Measurements from ENCODE around the gene DHRS4.
"Not testable (repeated sequence)": the region's sequence is repeated elsewhere in the genome, so short reads cannot be mapped to it uniquely, and the experiment has no call there.

The DHRS4 gene

DNA sequence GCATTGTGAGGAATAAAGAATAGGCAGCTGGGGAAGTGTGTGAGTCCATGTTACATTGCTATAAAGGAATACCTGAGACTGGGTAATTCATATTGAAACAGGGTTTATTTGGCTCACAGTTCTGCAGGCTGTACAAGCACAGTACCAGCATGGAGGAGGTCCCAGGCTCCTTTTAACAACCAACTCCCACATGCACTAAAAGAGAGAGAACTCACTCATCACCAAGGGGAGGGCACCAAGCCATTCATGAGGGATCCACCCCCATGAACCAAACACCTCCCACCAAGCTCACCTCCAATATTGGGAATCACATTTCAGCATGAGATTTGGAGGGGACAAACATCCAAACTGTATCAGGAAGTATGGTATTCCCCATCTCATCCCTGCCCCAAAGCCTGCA is 11.9 kb upstream of the DHRS4 start:
- DNase-seq: no peak

DNA sequence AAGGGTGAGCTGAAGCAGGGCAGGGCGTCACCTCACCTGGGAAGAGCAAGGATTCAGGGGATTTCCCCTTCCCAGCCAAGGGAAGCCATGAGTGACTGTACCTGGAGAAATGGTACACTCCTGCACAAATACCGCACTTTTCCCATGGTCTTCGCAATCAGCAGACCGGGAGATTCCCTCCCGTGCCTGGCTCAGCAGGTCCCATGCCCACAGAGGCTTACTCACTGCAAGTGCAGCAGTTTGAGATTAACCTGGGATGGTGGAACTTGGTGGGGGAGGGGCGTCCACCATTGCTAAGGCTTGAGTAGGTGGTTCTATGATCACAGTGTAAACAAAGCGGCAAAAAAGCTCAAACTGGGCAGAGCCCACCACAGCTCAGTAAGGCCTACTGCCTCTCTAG is 11.0 kb upstream of the DHRS4 start:
- no peak for DNase-seq

DNA sequence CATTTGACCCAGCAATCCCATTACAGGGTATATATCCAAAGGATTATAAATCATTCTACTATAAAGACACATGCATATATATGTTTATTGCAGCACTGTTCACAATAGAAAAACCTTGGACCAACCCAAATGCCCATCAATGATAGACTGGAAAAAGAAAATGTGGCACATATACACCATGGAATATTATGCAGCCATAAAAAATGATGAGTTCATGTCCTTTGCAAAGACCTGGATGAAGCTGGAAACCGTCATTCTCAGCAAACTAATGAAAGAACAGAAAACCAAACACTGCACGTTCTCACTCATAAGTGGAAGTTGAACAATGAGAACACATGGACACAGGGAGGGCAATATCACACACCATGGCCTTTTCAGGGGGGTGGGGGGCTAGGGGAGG is 4.5 kb upstream of the DHRS4 start:
- not testable (repeated sequence) for DNase-seq

DNA sequence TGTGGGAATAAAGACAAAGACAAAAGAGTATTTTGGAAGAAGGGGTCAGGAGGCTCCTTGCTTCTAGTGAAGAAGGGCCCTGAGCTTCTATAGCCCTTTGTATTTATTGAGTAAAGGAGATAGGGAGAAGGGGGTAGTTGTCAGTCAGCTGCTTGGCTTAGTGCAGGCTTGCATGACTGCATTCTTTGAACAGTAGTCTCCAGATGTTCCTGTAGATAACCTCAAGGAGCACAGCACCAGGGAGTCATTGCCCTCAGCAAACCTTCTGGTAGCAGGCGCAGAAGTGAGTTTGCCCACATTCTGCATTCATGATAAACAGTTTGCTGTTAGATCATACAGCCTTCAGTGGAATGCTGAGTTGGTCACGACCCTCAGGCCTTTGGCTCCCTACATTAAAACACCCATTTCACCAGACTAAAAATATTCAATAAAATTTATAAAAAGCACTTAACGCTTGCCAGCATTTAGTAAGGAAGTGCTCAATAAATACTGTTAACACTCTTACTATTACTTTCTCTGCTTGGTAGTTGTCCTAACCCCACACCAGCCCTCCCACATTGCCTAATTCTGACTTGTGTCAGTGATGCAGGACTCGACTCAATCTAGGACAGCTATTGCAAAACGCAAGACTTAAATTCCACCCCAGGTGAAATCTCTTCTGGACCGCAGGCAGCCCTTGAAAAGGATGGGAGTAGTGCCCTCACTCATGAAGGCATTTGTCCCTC is 3.0 kb upstream of the DHRS4 start:
- DNase-seq: no peak

DNA sequence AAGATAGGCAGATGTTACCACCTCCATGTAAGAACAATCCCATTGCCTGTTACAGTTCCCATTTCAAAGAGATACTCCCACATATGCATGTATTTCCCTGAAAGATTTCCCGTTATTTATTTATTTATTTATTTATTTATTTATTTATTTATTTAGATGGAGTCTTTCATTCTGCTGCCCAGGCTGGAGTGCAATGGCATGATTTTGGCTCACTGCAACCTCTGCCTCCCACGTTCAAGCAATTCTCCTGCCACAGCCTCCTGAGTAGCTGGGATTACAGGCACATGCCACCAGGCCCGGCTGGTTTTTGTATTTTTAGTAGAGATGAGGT is 2.5 kb upstream of the DHRS4 start:
- not testable (repeated sequence) for DNase-seq

DNA sequence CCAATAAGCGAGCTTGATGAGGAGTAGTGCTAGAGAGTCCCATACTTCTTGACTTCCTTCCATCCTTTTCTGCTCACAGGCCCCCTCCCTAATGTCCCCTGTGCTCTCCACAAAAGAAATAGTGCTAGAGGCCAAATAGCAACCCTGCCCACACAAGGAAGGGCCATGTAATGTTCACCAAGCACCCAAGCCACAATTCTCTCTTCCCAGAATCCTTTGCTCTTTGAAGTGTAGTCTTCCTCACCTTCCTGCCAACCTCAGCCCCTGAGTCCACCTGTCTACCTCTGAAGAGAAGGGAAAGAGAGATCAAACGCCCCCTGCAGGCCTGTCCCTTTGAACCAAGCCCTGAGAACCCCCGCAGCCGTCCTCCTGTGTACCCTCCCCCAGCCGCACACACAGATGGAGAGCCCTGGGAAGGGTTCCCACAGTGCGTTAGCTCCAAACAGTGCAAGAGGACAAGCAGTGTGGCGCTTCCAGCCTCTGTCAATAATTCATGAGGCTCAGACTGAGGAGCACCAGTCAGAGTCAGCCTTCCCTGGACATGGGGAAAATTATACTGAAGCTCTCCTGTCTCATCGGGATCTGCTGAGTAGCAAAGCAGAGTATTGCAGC is 1.9 kb upstream of the DHRS4 start:
- no peak for DNase-seq

DNA sequence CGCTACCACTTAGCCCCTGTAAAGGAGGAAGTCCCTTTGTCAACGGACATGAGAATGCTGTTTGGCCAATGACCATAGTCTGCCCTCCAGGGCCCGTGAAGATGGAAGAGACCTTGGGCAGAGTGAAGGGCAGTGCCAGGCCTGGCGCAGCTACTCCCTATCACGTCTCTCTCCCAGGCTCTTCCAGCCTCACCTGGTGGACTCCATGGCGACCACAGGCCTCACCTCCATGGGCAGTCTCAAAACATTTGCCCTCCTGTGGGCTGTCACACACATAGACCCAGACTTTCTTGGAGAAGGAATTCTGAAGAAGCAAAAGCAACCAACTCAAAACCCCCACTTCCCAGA is 480 bp upstream of the DHRS4 start:
- not testable (repeated sequence) for DNase-seq

DNA sequence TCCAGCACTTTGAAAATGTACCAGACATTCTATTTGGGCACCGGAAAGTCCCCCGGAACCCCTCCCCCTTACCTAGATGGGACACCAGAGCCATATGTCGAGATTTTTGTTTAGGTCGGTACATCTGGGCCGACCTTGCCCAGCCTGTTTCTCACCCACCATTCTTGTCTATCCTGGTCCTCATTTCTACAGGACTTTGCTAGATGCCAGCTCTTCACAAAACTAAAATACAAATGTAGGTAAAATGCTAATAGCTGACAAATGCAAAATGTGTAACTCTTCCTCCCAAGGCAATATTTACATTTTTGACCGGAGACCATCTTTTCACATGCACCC is 677 bp downstream of the DHRS4 start:
- DNase-seq: not testable (repeated sequence)

DNA sequence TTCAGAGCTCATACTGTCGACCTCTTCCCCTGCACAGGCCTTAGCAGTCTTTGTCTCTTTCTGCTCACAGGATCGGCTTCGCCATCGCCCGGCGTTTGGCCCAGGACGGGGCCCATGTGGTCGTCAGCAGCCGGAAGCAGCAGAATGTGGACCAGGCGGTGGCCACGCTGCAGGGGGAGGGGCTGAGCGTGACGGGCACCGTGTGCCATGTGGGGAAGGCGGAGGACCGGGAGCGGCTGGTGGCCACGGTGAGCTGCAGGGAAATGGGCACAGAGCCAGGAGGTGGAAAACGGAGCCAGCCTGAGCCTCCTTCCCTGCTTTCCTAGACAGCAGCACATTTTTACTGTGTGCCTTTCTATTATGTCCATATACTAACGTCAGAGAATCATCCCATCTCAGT is 1.4 kb downstream of the DHRS4 start:
- not testable (repeated sequence) for DNase-seq

DNA sequence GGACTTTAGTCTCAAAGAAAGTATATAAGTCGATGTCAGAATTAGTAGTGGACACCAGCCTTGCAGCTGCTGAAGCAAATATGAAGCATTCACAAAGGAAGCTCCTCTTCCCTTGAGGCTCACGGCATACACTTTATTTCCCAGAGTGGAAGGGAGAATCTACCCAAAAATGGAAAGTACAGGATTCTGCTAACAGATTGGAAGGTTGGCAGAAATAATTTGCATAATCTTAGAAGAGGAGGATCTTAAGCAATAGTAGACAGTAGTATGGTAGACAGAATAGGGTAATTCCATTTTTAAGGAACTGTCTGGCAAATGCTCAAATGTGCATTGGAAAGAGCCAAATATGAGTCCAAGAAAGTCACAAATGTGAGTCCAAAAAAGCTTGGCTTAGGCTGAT is 2.2 kb downstream of the DHRS4 start:
- DNase-seq: not testable (repeated sequence)

DNA sequence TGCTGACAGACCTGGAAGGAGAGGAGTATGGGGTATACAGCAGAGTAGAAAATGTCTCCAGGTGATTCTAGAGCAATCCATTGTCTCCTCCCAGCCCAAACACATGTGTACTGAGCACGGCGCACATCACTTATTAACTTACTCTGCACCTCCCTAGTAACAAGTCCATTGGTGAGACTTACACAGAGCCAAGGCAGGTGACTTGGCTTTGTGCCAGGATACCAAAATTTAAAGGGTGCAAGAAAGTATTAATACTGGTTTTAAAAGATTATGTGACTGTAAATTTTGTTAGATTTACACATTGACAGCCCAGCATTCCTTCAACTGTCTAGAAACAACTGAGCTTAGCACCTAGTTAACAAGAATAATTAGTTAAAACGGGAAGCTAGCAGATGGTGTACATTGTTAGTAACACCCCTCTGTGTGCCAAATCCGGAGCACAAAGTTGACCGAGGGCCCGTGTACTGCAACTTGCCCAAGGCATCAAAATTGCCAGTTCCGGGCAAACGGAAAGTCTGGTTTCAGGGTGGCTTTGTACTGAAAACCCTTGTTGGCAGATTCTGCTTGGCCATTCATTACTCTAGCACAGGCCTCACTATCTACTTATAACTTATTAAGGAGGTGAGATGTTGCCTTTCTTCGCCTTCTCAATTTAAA is 4.5 kb downstream of the DHRS4 start:
- DNase-seq: not testable (repeated sequence)

DNA sequence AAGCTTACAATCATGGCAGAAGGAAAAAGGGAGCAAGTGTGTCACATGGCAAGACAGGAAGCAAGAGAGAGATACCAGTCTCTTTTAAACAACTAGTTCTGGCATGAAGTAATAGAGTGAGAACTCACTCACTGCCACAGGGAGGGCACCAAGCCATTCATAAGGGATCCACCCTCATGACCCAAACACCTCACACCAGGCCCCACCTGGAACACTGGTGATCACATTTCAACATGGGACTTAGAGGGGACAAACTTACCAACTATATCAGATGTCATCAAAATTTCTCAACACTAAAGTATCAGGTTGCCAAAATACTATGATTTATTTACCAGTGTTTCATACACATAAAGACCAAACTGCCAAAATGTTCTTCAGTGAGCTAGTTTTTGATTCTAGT is 7.3 kb downstream of the DHRS4 start:
- not testable (repeated sequence) for DNase-seq

DNA sequence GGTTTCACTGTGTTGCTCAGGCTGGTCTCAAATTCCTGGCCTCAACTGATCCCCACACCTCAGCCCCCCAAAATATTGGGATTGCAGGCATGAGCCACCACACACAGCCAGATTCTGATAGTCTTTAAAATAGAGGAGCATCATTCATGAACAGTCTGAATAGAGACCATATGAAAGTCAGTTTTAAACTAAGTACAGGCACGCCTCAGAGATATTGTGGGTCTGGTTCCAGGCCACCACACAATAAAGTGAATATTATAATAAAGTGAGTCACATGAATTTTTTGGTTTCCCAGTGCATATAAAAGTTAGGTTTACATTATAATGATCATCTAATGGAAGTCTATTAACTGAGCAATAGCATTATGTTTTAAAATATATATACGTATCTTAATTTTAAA is 8.1 kb downstream of the DHRS4 start:
- not testable (repeated sequence) for DNase-seq

DNA sequence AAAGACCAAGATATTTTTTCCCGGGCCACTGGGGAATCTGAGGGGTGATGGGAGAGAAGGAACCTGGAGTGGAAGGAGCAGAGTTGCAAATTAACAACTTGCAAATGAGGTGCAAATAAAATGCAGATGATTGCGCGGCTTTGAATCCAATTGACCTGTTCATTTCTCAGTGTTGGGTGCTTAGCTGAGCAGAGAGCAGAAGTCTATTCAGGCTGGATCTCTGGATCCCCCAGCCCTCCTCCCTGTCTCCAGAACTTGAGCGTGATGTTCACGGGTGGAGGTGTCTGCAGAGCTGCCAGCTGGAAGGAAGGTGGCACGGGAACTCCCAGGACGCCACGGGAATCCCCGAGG is 15.5 kb downstream of the DHRS4 start:
- not testable (repeated sequence) for DNase-seq

DNA sequence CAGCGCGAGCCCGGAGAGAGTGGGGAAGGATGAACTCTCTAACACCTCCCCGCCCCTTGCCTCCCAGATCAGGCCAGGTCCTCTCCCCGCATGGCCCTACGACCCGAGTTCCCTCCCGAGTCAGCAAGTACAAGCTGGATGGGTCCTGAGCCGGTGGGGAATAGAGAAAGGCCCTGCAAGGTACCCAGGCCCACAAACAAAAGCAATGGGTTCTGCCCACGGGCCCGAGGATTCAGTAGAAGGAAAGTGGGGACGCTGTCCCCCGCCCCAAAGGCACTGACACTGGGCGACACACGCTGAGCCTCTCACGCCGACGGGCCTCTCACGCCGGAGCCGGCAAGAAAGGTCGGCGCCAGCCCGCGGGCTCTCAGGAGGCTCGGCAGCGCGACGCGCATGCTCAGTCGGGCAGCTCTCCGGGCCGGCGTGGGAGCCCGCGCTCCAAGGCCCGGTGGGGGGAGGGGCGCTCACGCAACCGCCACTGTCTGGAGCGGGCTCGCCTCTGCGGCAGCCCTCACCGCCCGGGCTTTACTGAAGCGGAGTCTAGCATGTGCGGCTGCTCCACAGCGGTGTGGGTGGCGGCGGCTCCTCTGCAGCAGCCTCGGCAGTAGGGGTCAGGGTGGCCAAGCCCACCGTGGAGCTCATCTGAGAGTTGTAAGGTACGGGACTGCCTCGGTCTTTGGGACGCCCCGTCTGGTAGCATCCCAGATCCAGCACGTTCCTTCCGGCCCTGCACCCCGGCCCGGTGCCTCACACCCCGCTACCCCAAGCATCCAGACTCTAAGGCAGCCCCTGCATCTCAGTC is 16.1 kb downstream of the DHRS4 start:
- not testable (repeated sequence) for DNase-seq

DNA sequence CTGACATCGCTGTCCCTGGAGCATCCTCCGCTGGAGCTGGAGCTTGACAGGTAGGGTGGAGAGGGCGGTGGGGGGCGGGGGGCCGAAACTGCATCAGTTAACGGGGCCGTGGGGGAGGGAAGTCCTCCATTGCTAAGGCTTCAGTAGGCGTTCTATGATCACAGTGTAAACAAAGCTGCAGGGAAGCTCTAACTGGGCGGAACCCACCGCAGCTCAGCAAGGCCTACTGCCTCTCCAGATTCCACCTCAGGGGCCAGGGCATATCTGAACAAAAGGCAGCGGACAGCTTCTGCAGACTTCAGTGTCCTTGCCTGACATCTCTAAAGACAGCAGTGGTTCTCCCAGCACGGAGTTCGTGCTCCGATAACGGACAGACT is 16.7 kb downstream of the DHRS4 start:
- not testable (repeated sequence) for DNase-seq

DNA sequence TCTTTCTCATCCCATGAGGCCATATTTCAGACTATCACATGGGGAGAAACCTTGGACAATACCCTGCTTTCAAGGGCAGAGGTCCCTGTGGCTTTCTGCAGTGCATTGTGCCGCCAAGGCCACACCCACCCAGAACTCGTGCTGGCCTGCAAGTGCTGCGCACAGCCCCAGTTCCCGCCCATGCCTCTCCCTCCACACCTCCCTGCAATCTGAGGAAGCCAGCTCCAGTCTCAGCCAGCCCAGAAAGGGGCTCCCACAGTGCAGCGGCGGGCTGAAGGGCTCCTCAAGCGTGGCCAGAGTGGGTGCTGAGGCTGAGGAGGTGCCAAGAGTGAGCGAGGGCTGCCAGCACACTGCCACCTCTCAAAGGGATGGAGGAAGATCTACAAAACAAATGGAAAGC is 19.6 kb downstream of the DHRS4 start:
- DNase-seq: not testable (repeated sequence)

DNA sequence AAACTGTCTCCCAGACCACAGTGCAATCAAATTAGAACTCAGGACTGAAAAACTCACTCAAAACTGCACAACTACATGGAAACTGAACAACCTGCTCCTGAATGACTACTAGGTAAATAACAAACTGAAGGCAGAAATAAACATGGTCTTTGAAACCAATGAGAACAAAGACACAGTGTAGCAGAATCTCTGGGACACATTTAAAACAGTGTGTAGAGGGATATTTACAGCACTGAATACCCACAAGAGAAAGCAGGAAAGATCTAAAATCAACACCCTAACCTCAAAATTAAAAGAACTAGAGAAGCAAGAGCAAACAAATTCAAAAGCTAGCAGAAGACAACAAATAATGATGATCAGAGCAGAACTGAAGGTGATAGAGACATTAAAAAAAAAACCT is 20.5 kb downstream of the DHRS4 start:
- not testable (repeated sequence) for DNase-seq

DNA sequence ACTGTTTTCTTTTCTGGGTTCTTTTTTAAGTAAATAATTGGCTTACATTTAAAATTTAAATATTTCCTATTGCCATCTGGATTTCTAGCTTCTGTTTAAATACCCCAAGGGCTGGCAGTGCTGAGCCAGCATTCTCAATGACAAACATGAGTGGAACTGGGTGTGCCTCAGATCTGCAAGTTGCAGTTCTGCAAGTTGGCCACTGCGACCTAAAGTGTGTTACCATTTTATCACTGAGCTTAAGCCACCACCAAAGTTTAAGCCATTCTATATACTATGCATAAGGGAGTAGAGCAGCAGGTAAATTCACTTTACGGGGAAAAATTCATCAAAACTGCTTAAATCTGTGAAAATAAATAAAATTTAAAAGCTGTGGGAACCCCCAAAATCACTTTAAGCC is 23.6 kb downstream of the DHRS4 start:
- not testable (repeated sequence) for DNase-seq

DNA sequence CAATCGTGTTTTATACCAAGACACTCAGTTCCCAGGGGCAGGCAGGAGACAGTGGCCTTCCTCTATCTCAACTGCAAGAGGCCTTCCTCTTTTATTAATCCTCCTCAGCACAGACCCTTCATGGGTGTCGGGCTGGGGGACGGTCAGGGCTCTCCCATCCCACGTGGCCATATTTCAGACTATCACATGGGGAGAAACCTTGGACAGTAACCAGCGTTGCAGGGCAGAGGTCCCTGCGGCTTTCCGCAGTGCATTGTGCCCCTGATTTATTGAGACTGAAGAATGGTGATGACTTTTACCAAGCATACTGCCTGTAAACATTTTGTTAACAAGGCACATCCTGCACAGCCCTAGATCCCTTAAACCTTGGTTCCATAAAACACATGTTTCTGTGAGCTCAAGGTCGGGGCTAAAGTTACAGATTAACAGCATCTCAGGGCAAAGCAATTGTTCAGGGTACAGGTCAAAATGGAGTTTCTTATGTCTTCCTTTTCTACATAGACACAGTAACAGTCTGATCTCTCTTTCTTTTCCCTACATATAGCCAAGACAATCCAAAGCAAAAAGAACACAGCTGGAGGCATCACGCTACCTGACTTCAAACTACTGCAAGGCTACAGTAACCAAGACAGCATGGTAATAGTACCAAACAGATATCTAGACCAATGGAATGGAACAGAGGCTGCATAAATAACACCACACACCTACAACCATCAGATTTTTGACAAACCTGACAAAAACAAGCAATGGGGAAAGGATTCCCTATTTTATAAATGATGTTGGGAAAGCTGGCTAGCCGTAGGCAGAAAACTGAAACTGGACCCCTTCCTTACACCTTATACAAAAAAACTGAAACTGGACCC is 28.6 kb downstream of the DHRS4 start:
- DNase-seq: not testable (repeated sequence)

DNA sequence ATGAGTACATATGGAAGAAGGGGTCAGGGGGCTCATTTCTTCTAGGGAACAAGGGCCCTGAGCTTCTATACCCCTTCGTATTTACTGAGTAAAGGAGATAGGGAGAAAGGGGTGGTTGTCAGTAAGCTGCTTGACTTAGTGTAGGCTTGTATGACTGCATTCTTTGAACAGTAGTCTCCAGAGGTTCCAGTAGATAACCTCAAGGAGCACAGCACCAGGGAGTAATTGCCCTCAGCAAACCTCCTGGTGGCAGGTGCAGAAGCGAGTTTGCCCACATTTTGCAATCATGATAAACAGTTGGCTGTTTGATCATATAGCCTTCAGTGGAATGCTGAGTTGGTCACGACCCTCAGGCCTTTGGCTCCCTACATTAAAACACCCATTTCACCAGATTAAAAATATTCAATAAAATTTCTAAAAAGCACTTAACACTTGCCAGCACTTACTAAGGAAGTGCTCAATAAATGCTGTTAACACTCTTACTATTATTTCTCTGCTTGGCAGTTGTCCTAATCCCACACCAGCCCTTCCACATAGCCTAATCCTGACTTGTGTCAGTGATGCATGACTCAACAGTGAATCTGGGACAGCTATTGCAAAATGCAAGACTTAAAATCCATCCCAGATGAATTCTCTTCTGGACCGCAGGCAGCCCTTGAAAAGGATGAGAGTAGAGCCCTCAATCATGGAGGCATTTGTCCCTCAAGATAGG is 31.5 kb downstream of the DHRS4 start:
- DNase-seq: no peak

DNA sequence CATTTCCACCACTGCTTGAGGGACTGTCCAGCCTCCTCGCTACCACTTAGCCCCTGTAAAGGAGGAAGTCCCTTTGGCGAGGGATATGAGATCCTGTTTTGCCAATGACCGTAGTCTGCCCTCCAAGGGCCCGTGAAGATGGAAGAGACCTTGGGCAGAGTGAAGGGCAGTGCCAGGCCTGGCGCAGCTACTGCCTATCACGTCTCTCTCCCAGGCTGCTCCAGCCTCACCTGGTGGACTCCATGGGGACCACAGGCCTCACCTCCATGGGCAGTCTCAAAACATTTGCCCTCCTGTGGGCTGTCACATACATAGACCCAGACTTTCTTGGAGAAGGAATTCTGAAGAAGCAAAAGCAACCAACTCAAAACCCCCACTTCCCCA is 34.6 kb downstream of the DHRS4 start:
- not testable (repeated sequence) for DNase-seq

All from NCI-H1436 (cell line).